Panc1 (cell line): ENCODE data around the gene SLC38A1. TPM values are rescaled to one million over a fixed set of nuclear protein-coding genes. Genes with fewer than 3 reads are reported as not detected.

Experiments
- ATAC-seq: fragments of 200-7000 bp; cut with Tn5 transposase; 2 replicates; pipeline ENCODE4 v1.9.1; 2020; ENCODE audit warnings: mild to moderate bottlenecking, moderate library complexity
- BruUV-seq: library from RNA; stranded (reverse); fragments of 400-500 nt; replicated peaks from 2 replicates; lab custom pipeline; 2021; lab: Mats Ljungman, UMichigan
- CTCF ChIA-PET: fragments of 300-600 bp; sonication (Branson Sonifier 250); formaldehyde crosslinking; loops from one replicate; lab custom pipeline; 2022; ENCODE audit warnings: antibody characterized with exemption; lab: Charles Lee
- POLR2A ChIA-PET: fragments of 300-600 bp; sonication (Branson Sonifier 250); formaldehyde crosslinking; loops from one replicate; lab custom pipeline; 2022; ENCODE audit warnings: antibody characterized with exemption; lab: Charles Lee
- DNase-seq: peaks from one replicate; pipeline ENCODE4 v3.0.0-alpha.2; 2010; ENCODE audit warnings: low read depth, low spot score
- H3K27ac ChIP-seq: 2 replicates; pipeline ENCODE4 v1.5.1; 2011; ENCODE audit warnings: mild to moderate bottlenecking, low read length, inconsistent platforms
- H3K27me3 ChIP-seq: fragments of 200-500 bp; sonication (Bioruptor generic); 2 replicates; pipeline ENCODE4 v1.6.0; 2014; ENCODE audit warnings: low read length, inconsistent platforms; ENCODE audit not compliant: control insufficient read depth, insufficient read depth
- H3K36me3 ChIP-seq: fragments of 200-500 bp; sonication (Bioruptor generic); 2 replicates; pipeline ENCODE4 v1.5.1; 2014; ENCODE audit warnings: inconsistent platforms, mild to moderate bottlenecking, low read length, moderate library complexity; ENCODE audit not compliant: control insufficient read depth, insufficient read depth
- H3K4me1 ChIP-seq: 2 replicates; pipeline ENCODE4 v1.5.1; 2011; ENCODE audit warnings: inconsistent platforms, mild to moderate bottlenecking, low read length, moderate library complexity; ENCODE audit not compliant: control insufficient read depth, insufficient read depth
- H3K4me3 ChIP-seq, 2 experiments: 2 replicates each; pipeline ENCODE4 v1.5.1; 2011 to 2012; ENCODE audit warnings: low read depth in 2 of 2, low read length in 2 of 2, mild to moderate bottlenecking in 2 of 2, inconsistent platforms in 1 of 2, moderate library complexity in 1 of 2
- H3K9me3 ChIP-seq: fragments of 200-500 bp; sonication (Bioruptor generic); 2 replicates; pipeline ENCODE4 v1.5.1; 2014; ENCODE audit warnings: low read depth, mild to moderate bottlenecking, inconsistent platforms, low read length, moderate library complexity; ENCODE audit not compliant: control insufficient read depth, insufficient read depth
- CTCF ChIP-seq: fragments of 450-650 bp; IDR thresholded peaks from 2 replicates; pipeline ENCODE4 v1.5.1; 2017; ENCODE audit warnings: mild to moderate bottlenecking
- POLR2AphosphoS5 ChIP-seq: IDR thresholded peaks from 2 replicates; pipeline ENCODE4 v1.6.1; 2012; ENCODE audit warnings: mild to moderate bottlenecking, low read depth, low read length, moderate library complexity
- REST ChIP-seq, 2 experiments: IDR thresholded peaks; 2 replicates each; pipeline ENCODE4 v1.6.1; 2011 to 2012; ENCODE audit warnings: low read depth in 2 of 2, control low read depth in 1 of 2, low read length in 1 of 2, mild to moderate bottlenecking in 1 of 2, moderate library complexity in 1 of 2; ENCODE audit not compliant: insufficient read depth in 1 of 2
- SIN3A ChIP-seq: IDR thresholded peaks from 2 replicates; pipeline ENCODE4 v1.6.1; 2012; ENCODE audit warnings: low read depth, mild to moderate bottlenecking, low read length, moderate library complexity, borderline replicate concordance; ENCODE audit not compliant: insufficient read depth
- TCF7L2 ChIP-seq: IDR thresholded peaks from 2 replicates; pipeline ENCODE4 v1.6.1; 2011; ENCODE audit warnings: mild to moderate bottlenecking, low read depth, low read length, inconsistent platforms
- in situ Hi-C: cut with HindIII; loops from 2 replicates; pipeline ENCODE4 v1.10.0; 2016; ENCODE audit warnings: low sequenced_read_pairs, low pct_unique_long_range_greater_than_20kb
- intact Hi-C: fragments of 100-400 bp; cut with micrococcal nuclease; formaldehyde crosslinking; loops from one replicate; pipeline ENCODE4 v1.10.0; 2022; ENCODE audit not compliant: unreplicated experiment
- total RNA-seq: library from RNA; stranded (reverse); gene quantifications from one replicate; pipeline ENCODE4 v1.2.1, GENCODE V29; 2021; ENCODE audit not compliant: unreplicated experiment

The SLC38A1 gene
- total RNA-seq, 1 experiment from 2014 or later, result 127 TPM

- Histone ChIP-seq H3K4me3 (no peak overlapping the region), H3K27ac (no peak overlapping the region)
- CTCF ChIA-PET, result no interaction called here
Measured at GRCh38 chr12:46205294-46205693, 63.5 kb downstream of the SLC38A1 start.

GRCh38 chr12:46201284-46201789 lies 67.5 kb downstream of the SLC38A1 start:
- no TSS peak for BruUV-seq
- Histone ChIP-seq H3K4me3 (no peak overlapping the region), H3K4me1 (no peaks in the 10 kb centered on the region), H3K9me3 (no peaks in the 10 kb centered on the region), H3K27me3 (no peaks in the 10 kb centered on the region), H3K27ac (no peak overlapping the region), H3K36me3 (peaks cover 62% of the 10 kb centered on the region)
- ATAC-seq (no peak), DNase-seq (no peak)
- TF ChIP-seq TCF7L2, result no peak
- TF ChIP-seq SIN3A, result no peak
- TF ChIP-seq CTCF, result no peak
- no peak for TF ChIP-seq POLR2AphosphoS5
- TF ChIP-seq REST (IDR thresholded peaks at IDR 0.05; ENCODE audit: insufficient read depth in 1 of 2, low read depth in 2 of 2, low read length in 1 of 2), result no peak
- in situ Hi-C loops, result no loop called here
- POLR2A ChIA-PET, result no interaction called here
- CTCF ChIA-PET, result no interaction called here
- intact Hi-C loops, result no loop called here

More at GRCh38 chr12:46205294-46205693, 63.5 kb downstream of the SLC38A1 start:
- POLR2A ChIA-PET, result no interaction called here
- Histone ChIP-seq H3K36me3 (peaks cover 58% of the 10 kb centered on the region), H3K27me3 (no peaks in the 10 kb centered on the region), H3K4me1 (peaks cover 7% of the 10 kb centered on the region; the same call in 1 of the 2 replicates), H3K9me3 (no peaks in the 10 kb centered on the region)
- BruUV-seq, result no TSS peak
- TF ChIP-seq REST (IDR thresholded peaks at IDR 0.05; ENCODE audit: insufficient read depth in 1 of 2, low read depth in 2 of 2, low read length in 1 of 2) (no peak), TCF7L2 (no peak), POLR2AphosphoS5 (no peak), SIN3A (no peak), CTCF (no peak)
- ATAC-seq (no peak), DNase-seq (no peak)
- in situ Hi-C loops (no loop called here), intact Hi-C loops (no loop called here)
